HG02571 (cell line): ENCODE results near the gene IGFBP2.

Experiments used
- ATAC-seq: cut with Tn5 transposase; IDR thresholded peaks from one replicate; pipeline ENCODE4 v1.9.1; 2021; ENCODE audit warnings: mild to moderate bottlenecking, moderate library complexity; ENCODE audit not compliant: unreplicated experiment

The IGFBP2 gene

GRCh38 chr2:216680951-216681629 is 47.9 kb downstream of the IGFBP2 start:
- no peak for ATAC-seq

GRCh38 chr2:216681683-216682082 is 48.5 kb downstream of the IGFBP2 start:
- ATAC-seq, result no peak

DNA sequence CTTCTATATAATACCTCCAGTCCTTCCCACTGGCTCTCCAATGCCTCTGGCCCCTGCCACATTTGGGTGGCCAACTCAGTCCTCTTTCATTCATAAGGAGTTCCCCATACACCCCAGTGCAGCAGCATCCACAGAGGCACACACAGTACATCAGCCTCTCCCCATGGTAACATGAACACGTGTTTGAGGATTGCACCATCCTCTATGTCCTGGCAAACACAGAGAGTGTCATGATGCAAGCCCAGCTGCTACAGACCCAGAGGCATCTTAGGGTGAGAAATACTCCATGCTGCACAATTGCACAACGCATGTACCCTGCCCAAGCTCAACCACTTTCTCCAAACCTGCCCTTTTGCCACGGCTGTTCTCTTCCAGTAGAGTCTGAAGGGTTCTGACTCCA is 50.6 kb downstream of the IGFBP2 start:
- no peak for ATAC-seq

DNA sequence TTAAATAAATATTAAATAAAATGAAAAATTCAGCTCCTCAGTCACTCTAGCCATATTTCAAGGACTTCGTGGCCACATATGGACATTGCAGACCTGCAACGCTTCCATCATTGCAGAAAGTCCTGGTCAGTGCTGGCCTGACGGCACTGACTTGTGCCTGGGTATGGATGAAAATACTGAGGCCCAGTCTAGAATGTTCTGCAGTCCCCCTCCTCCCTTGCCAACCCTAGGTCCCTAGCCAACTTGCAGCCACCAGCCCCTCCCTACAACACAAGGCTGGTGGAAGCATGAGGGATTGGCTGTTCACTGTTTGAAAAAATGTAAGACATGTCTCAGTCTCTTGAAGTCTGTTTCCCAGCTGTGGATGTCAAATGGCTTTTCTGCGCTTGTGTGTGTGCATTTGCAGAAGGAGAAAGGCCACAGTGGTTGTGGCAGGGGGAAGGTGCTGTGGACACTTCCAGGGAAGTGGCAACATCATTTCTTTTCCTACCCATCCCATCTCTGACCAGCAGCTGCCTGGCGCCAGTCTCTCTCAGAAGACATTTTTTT is 52.2 kb downstream of the IGFBP2 start:
- no peak for ATAC-seq

DNA sequence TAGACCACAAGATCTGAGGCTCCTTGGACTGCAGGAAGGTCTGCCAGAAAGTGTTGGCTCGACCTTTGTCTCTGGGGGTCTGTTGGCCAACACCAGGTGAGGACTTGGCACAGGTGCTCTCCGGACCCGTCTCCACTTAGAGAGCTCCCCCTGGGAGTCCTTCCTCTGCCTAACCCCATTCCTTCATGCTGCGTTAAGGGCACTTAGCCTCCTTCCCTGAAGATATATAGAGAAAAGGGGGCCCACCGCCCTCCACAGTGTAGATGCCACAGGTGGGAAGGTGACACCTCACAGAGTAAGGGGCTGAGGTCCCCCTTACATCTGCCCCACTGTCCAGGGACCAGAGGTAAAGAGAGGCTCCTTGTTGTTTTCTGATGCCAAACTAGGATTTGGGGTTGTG is 53.9 kb downstream of the IGFBP2 start:
- no peak for ATAC-seq

DNA sequence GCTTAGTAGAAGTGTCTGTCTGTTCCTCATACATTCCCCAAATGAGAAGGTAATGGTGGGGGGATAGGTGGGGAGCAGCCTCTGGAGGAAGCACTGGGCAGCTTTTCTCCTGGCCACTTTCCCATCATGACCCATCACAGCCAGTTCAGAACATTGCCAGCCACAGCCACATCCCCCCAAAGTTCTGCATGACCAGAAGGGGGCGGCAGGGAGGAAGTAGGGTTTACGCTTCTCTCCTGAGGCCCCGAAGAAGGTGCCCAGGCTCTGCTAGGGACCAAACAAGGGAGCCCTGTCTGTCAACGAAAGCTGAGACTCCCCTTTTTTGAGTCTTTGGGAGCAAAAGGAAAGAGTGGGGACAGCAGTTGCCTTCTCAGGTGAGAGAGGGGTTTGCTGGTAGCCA is 54.4 kb downstream of the IGFBP2 start:
- no peak for ATAC-seq

DNA sequence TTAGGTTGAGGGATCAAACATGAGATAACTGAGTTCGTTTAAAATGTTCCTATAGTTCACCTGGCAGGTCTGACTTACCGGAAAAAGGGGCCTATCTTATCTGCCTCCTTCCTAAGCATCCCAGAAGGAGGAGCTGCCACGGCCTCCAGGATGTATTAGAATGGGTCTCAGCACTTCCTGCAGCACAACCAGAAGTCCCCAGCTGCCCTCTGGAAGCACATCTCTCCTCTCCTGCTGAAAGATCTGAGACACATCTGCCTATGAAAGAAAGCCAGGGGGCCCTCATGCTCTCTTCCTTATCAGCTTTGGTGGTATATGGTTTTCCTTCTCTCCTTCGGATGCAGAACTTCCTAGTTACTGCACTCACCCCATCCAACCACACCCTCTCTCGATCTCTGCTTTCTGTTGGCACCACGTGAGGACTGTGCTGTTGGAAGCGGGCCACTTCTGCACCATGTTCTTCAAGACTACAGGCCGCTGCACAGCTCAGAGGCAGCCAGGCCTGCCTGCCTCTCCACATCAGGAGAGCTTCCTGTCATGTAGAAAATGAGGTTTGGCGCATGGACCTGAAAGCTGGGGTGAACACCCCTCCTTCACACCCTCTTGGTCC is 55.6 kb downstream of the IGFBP2 start:
- ATAC-seq, result no peak

- ATAC-seq, result no peak
These were observed 56.2 kb downstream of the IGFBP2 start for GRCh38 chr2:216689397-216689796.

DNA sequence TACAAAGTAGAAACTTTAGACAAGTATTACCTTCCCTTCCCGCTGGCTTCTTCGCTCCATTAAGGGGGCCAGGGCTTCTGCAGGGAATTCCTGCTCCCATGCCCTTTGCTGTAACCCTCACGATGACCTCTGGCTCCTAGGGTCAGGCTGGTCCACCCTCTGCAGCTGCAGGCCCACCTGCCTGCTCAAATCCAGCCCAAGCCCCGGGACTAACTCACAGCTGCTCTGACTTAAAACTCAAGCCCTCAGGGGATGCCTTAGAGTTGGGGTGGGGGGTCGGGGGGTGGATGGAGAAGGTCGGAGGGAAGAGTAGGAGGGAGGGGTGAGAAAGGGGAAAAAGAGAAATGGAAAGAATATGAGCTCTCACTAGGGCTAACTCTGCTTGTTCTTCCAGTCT is 57.2 kb downstream of the IGFBP2 start:
- ATAC-seq, result no peak

- no peak for ATAC-seq
These were observed 57.9 kb downstream of the IGFBP2 start for GRCh38 chr2:216690853-216691741.

- no peak for ATAC-seq
These were observed 59.6 kb downstream of the IGFBP2 start for GRCh38 chr2:216692636-216693413.

GRCh38 chr2:216693414-216694080 is 60.3 kb downstream of the IGFBP2 start:
- no peak for ATAC-seq

DNA sequence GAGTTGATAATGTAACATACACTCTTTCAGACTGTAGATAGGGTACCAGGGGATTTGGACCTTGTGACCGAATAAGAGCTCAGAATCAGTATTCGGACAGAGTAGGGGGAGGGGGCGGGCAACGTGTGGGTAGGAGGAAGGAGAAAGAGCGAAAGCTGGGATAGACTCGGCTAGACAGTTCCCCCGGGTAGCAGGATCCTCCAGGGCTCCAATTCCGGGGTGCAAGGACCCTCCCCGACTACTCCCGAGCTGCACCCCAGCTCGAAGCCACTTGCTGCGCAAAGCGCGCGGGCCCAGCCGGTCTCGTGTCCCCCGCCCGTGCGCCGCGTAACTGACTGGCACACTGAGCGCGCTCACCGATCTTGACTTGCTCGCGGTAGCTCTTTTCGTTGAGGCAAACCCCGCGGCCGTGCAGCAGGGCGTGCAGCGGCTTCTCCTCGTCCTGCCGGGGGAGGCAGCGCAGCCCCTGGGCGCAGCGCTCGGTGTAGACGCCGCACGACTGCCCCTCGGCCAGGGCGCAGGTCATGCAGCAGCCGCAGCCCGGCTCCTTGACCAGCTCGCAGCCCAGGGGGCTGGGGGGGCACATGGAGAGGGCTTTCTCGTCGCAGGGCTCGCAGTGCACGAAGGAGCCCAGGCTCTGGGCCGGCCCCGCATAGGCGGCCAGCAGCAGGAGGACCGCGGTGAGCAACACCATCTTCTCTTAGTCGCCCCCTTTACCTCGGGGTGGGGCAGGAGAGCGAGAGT is 61.0 kb downstream of the IGFBP2 start:
- no peak for ATAC-seq

DNA sequence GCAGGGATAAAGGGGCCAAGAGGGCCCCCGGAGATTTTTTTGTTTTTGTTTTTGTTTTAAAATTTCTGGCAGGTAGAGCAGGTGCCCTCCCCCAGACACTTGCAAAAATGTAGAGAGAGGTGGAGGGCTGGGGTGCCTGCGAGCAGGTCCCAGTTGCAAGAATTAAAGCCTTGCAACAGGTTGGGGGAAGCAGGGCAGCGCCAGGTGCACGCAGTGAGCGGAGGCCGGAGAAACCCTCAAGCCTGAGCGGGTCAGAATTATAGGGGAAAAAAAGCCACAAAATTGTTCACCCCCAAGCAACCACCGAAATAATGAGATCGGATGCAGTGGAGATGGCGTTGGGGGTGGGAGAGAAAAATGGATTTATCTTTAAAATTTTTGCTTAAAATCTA is 61.6 kb downstream of the IGFBP2 start:
- ATAC-seq, result no peak

DNA sequence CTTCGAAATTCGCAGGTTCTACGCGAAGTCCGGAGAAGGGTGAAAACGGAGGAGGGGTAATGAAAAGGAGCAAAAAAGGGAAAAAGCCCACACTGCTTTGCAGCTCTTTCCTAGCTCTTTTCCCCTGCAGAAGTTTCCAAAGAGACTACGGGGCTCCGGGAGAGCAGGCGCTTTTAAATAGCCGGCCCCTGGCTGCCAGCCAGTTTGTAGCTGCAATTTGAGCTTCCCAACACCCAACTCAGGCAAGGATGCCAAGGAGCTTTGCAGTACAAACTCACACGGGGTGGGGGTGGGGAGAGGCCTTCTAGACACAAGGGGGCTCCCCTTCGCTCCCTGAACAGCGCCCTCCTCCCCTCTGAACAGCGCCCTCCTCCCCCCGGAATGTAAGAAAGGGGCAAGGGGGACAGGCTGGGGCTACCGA is 62.2 kb downstream of the IGFBP2 start, which contains the start of gene IGFBP5:
IGFBP5 (minus strand) TSS at position 149 of the 421 bp plus-strand sequence. CDS start 774 bp downstream, outside the sequence.
- ATAC-seq, result no peak

- no peak for ATAC-seq
These were observed 63.1 kb downstream of the IGFBP2 start for GRCh38 chr2:216696321-216696720.

GRCh38 chr2:216696751-216697560 is 63.7 kb downstream of the IGFBP2 start:
- ATAC-seq, result no peak

- no peak for ATAC-seq
These were observed 65.1 kb downstream of the IGFBP2 start for GRCh38 chr2:216698293-216698692.

- no peak for ATAC-seq
These were observed 65.7 kb downstream of the IGFBP2 start for GRCh38 chr2:216698895-216699294.
